Keratinocyte (primary cell): ENCODE data around the gene TVP23A. TPM values are rescaled to one million over a fixed set of nuclear protein-coding genes. Genes with fewer than 3 reads are reported as not detected.

Experiments
- DNase-seq: peaks from one replicate; pipeline ENCODE4 v3.0.0-alpha.2; 2011; ENCODE audit warnings: low read depth, missing footprints, low spot score
- FAIRE-seq: peaks from 2 replicates; lab custom pipeline; 2011; peaks lifted over from hg19 to GRCh38; lab: Jason Lieb, UNC
- H2AFZ ChIP-seq: 2 replicates; pipeline ENCODE4 v1.6.0; 2012; ENCODE audit warnings: low read length, control low read depth, inconsistent platforms; ENCODE audit not compliant: control insufficient read depth
- H3K27ac ChIP-seq: 2 replicates; pipeline ENCODE4 v1.5.1; 2011; ENCODE audit warnings: low read length; ENCODE audit not compliant: control insufficient read depth, insufficient read depth
- H3K27me3 ChIP-seq: 3 replicates; pipeline ENCODE4 v1.6.0; 2011; ENCODE audit warnings: low read length; ENCODE audit not compliant: control insufficient read depth, insufficient read depth; ENCODE audit errors: extremely low read depth
- H3K36me3 ChIP-seq, 2 experiments: 2 replicates in 1 of 2; 3 replicates in 1 of 2; pipeline ENCODE4 v1.5.1; 2011; ENCODE audit warnings: low read length in 2 of 2, mild to moderate bottlenecking in 1 of 2; ENCODE audit not compliant: control insufficient read depth in 2 of 2, insufficient read depth in 2 of 2; ENCODE audit errors: extremely low read depth in 1 of 2
- H3K4me1 ChIP-seq: 3 replicates; pipeline ENCODE4 v1.5.1; 2011; ENCODE audit warnings: low read length; ENCODE audit not compliant: control insufficient read depth, insufficient read depth; ENCODE audit errors: extremely low read depth
- H3K4me2 ChIP-seq: 3 replicates; pipeline ENCODE4 v1.6.0; 2011; ENCODE audit warnings: low read depth, low read length; ENCODE audit not compliant: control insufficient read depth, insufficient read depth; ENCODE audit errors: extremely low read depth
- H3K4me3 ChIP-seq, 3 experiments: fragments of 200-600 bp in 1 of 3; sonication (generic) in 1 of 3; 2 replicates in 2 of 3; 3 replicates in 1 of 3; pipeline ENCODE4 v1.5.1; 2011 to 2016; ENCODE audit warnings: low read length in 3 of 3, mild to moderate bottlenecking in 3 of 3, control low read depth in 2 of 3, inconsistent platforms in 1 of 3, low read depth in 1 of 3, mixed read lengths in 1 of 3, mixed run types in 1 of 3, moderate library complexity in 1 of 3; ENCODE audit not compliant: control insufficient read depth in 2 of 3, insufficient read depth in 2 of 3; ENCODE audit errors: extremely low read depth in 1 of 3
- H3K79me2 ChIP-seq: 2 replicates; pipeline ENCODE4 v1.6.0; 2012; ENCODE audit warnings: low read length; ENCODE audit not compliant: control insufficient read depth, insufficient read depth
- H3K9ac ChIP-seq: 3 replicates; pipeline ENCODE4 v1.6.0; 2011; ENCODE audit warnings: low read length; ENCODE audit not compliant: control insufficient read depth, insufficient read depth; ENCODE audit errors: extremely low read depth
- H3K9me1 ChIP-seq: 3 replicates; pipeline ENCODE4 v1.6.0; 2011; ENCODE audit warnings: low read length; ENCODE audit not compliant: control insufficient read depth, insufficient read depth; ENCODE audit errors: extremely low read depth
- H3K9me3 ChIP-seq: 2 replicates; pipeline ENCODE4 v1.5.1; 2012; ENCODE audit warnings: low read depth, low read length; ENCODE audit not compliant: control insufficient read depth
- H4K20me1 ChIP-seq: 3 replicates; pipeline ENCODE4 v1.6.0; 2011; ENCODE audit warnings: low read length; ENCODE audit not compliant: control insufficient read depth, insufficient read depth; ENCODE audit errors: extremely low read depth
- CTCF ChIP-seq, 3 experiments: IDR thresholded peaks in 1 of 3; conservative IDR thresholded peaks in 1 of 3; optimal IDR thresholded peaks in 1 of 3; 2 replicates in 2 of 3; 3 replicates in 1 of 3; pipeline versions ENCODE3 to v1.5.1; 2011; ENCODE audit warnings: low read length in 3 of 3, mild to moderate bottlenecking in 3 of 3, moderate library complexity in 2 of 3, control low read depth in 1 of 3, inconsistent platforms in 1 of 3; ENCODE audit not compliant: insufficient read depth in 2 of 3; ENCODE audit errors: extremely low read depth in 1 of 3
- EZH2 ChIP-seq: IDR thresholded peaks from one replicate; pipeline ENCODE4 v1.6.1; 2012; ENCODE audit warnings: inconsistent platforms, mild to moderate bottlenecking, low read length, moderate library complexity
- dilution Hi-C: fragments of 300-500 bp; cut with MboI; formaldehyde crosslinking; loops from one replicate; pipeline ENCODE4 v1.7.0; 2020; ENCODE audit warnings: low sequenced_read_pairs; ENCODE audit not compliant: extremely low pct_ligation_motif_present
- polyA plus RNA-seq, 5 experiments: library from polyadenylated mRNA; depleted of rRNA in 3 of 5; stranded (reverse) in 3 of 5; stranded (forward) in 1 of 5; unstranded in 1 of 5; fragments of >200 nt; gene quantifications; 1 replicate in 1 of 5; 2 replicates in 3 of 5; 3 replicates in 1 of 5; pipeline versions ENCODE4 v1.2.1 to v1.2.3, GENCODE V29; 2011 to 2012; ENCODE audit warnings: missing spikeins in 2 of 5, low read depth in 1 of 5, low replicate concordance in 1 of 5

TVP23A gene
- polyA plus RNA-seq, 1 donor (not counting 4 experiments of a cell fraction or from before 2014, with no cell fraction given): not detected

DNA sequence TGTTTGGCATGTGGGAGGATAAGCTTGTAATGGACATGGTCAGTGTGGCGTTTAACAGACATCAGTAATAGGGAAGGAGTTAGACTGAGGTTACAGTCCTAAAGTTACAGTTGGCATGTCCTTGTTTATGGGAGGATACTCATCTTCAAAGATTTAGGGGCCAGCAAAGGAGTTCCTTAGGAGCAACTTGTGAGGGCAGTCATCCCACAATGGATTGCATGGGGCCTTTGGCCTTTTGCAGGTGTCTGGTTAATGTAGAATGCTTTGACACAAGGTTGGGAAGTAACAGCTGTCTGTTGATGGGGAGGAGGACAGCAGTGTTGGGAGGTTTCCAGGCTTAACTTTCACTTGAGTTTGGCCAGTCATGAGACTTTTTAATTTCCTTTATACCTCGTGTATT, 72.8 kb downstream of the TVP23A start:
- H3K27ac ChIP-seq: no peak overlapping the region
- TF ChIP-seq CTCF (optimal IDR thresholded peaks at IDR 0.05 in 1 of 3, IDR thresholded peaks at IDR 0.05 in 1 of 3, conservative IDR thresholded peaks at IDR 0.05 in 1 of 3; ENCODE audit: extremely low read depth in 1 of 3, insufficient read depth in 2 of 3, low read length in 3 of 3) (no peak), EZH2 (no peak)
- no peak for FAIRE-seq
- H3K79me2 ChIP-seq: no peaks in the 10 kb centered on the region
- dilution Hi-C loops: loop anchor here (25.0 kb wide), 1 partner anchor 166 kb away; no protein-coding TSS in a partner anchor
- H3K9me1 ChIP-seq: no peaks in the 10 kb centered on the region
- H3K4me3 ChIP-seq: no peak overlapping the region
- peaks cover 0 to 2% of the 10 kb centered on the region in 2 experiments for H3K36me3 ChIP-seq
- no peak overlapping the region for H2AFZ ChIP-seq
- H3K9me3 ChIP-seq: no peaks in the 10 kb centered on the region
- no peak for DNase-seq
- H3K27me3 ChIP-seq: no peaks in the 10 kb centered on the region
- H3K4me1 ChIP-seq: peaks cover 8% of the 10 kb centered on the region
- no peak overlapping the region for H3K4me2 ChIP-seq
- no peaks in the 10 kb centered on the region for H4K20me1 ChIP-seq
- no peak overlapping the region for H3K9ac ChIP-seq

DNA sequence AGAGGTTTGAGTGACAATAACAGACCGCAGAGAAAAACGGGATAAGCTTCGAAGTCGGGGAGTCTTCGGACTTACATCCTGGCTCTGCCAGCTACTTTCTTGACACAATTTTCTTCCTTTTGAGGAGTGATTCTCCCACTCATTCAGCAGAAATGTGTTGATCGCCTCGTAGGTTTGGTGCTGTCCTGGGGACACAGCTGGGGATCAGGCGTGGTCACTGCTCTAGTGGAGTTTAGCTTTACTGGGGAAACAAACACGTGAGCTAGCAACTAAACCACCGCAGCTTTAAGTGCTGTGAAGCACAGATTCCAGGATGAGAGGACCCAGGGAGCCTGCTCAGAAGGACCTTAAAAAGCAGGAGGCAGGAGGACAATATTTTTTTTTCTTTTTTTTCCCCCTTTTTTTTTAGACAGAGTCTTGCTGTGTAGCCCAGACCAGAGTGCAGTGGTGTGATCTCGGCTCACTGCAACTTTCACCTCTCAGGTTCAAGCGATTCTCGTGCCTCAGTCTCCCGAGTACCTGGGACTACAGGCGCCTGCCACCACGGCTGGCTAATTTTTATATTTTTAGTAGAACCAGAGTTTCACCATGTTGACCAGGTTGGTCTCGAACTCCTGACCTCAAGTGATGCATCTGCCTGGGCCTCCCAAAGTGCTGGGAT, 74.1 kb downstream of the TVP23A start:
- no peak for FAIRE-seq
- Histone ChIP-seq H3K4me1 (peaks cover 8% of the 10 kb centered on the region), H3K36me3 (peaks cover 0 to 2% of the 10 kb centered on the region in 2 experiments), H3K9ac (peak overlapping the region; percentile 54), H2AFZ (peak overlapping the region; percentile 63), H3K4me3 (peak overlapping the region; percentile 60 to 71 (median 62)), H3K79me2 (no peaks in the 10 kb centered on the region), H4K20me1 (no peaks in the 10 kb centered on the region), H3K4me2 (peak overlapping the region; percentile 83), H3K9me1 (no peaks in the 10 kb centered on the region), H3K9me3 (no peaks in the 10 kb centered on the region), H3K27me3 (no peaks in the 10 kb centered on the region), H3K27ac (peak overlapping the region; percentile 22)
- no peak for DNase-seq
- dilution Hi-C loops: loop anchor here (25.0 kb wide), 1 partner anchor 168 kb away; no protein-coding TSS in a partner anchor
- TF ChIP-seq CTCF (optimal IDR thresholded peaks at IDR 0.05 in 1 of 3, IDR thresholded peaks at IDR 0.05 in 1 of 3, conservative IDR thresholded peaks at IDR 0.05 in 1 of 3; ENCODE audit: extremely low read depth in 1 of 3, insufficient read depth in 2 of 3, low read length in 3 of 3) (no peak), EZH2 (no peak)
